Rectal smooth muscle tissue (tissue), 1 donor: ENCODE measurements around the gene COPZ2.
A peak's percentile ranks its signal among the peaks of the same experiment; 100 is the strongest.

Experiments
- H3K27ac ChIP-seq: one replicate; pipeline ENCODE4 v1.7.0; 2013; ENCODE audit warnings: low read depth, low read length, inconsistent platforms
- H3K27me3 ChIP-seq: one replicate; pipeline ENCODE4 v1.7.0; 2013; ENCODE audit warnings: low read length; ENCODE audit not compliant: control insufficient read depth, insufficient read depth
- H3K36me3 ChIP-seq: one replicate; pipeline ENCODE4 v1.7.0; 2013; ENCODE audit warnings: low read length; ENCODE audit not compliant: control insufficient read depth, insufficient read depth
- H3K4me1 ChIP-seq: one replicate; pipeline ENCODE4 v1.7.0; 2013; ENCODE audit warnings: low read length; ENCODE audit not compliant: control insufficient read depth, insufficient read depth
- H3K4me3 ChIP-seq: one replicate; pipeline ENCODE4 v1.7.0; 2013; ENCODE audit warnings: low read length
- H3K9ac ChIP-seq: one replicate; pipeline ENCODE4 v1.7.0; 2013; ENCODE audit warnings: low read length

Gene COPZ2

DNA sequence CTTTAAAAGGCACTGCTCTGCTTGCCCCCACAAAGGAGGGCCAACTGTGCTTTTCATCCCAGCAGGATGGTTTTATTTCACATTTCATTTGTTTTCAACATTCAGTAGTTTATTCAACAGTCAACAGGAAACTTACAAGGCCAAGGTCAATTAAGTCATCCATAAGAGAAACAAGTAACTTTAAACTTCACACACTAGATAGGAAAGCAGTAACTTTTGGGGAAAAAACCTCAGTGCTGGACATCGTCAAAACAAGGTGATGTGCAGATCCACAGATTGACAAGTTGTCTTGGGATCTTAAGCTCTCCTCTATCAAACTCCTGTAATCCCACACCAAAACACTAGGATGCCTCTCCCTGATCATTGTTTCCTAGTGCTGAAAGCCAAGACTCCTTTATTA is 29.1 kb upstream of the COPZ2 start:
- Histone ChIP-seq H3K4me3 (no peak overlapping the region), H3K36me3 (peaks cover 22% of the 10 kb centered on the region), H3K27me3 (no peaks in the 10 kb centered on the region), H3K4me1 (no peaks in the 10 kb centered on the region), H3K9ac (no peak overlapping the region), H3K27ac (no peak overlapping the region)

DNA sequence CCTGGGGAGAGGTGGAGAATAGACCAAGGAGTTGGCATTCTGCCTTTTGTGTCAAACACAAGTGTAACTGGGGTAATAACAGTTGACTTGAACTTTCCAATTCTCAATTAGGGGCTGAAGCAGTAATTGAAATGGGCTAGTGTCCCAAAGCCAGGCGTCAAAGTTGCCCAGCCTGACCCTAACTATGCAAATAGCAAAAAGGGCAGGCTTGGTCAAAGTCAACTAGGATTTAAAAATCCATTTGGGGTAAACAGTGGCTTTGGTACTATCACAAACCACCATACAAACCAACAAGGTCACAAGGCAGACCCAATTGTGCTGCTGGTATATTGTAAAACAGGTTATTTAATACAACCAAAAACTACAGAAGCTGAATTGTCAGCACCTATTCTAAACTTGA is 28.6 kb upstream of the COPZ2 start:
- H3K9ac ChIP-seq, result no peak overlapping the region
- H3K27me3 ChIP-seq, result no peaks in the 10 kb centered on the region
- H3K36me3 ChIP-seq, result peaks cover 25% of the 10 kb centered on the region
- H3K4me3 ChIP-seq, result no peak overlapping the region
- H3K27ac ChIP-seq, result no peak overlapping the region
- H3K4me1 ChIP-seq, result no peaks in the 10 kb centered on the region

GRCh38 chr17:48064638-48065037 is 27.0 kb upstream of the COPZ2 start:
- Histone ChIP-seq H3K9ac (no peak overlapping the region), H3K4me1 (no peaks in the 10 kb centered on the region), H3K27me3 (no peaks in the 10 kb centered on the region), H3K27ac (no peak overlapping the region), H3K36me3 (peaks cover 35% of the 10 kb centered on the region), H3K4me3 (no peak overlapping the region)

GRCh38 chr17:48062273-48062672 is 24.7 kb upstream of the COPZ2 start:
- no peak overlapping the region for H3K27ac ChIP-seq
- no peaks in the 10 kb centered on the region for H3K27me3 ChIP-seq
- H3K9ac ChIP-seq, result no peak overlapping the region
- H3K4me1 ChIP-seq, result no peaks in the 10 kb centered on the region
- H3K4me3 ChIP-seq, result no peak overlapping the region
- H3K36me3 ChIP-seq, result peaks cover 53% of the 10 kb centered on the region

GRCh38 chr17:48060249-48060648 is 22.7 kb upstream of the COPZ2 start:
- H3K36me3 ChIP-seq, result peaks cover 68% of the 10 kb centered on the region
- H3K27me3 ChIP-seq, result no peaks in the 10 kb centered on the region
- H3K4me1 ChIP-seq, result no peaks in the 10 kb centered on the region
- H3K9ac ChIP-seq, result no peak overlapping the region
- H3K4me3 ChIP-seq, result no peak overlapping the region
- H3K27ac ChIP-seq, result no peak overlapping the region

DNA sequence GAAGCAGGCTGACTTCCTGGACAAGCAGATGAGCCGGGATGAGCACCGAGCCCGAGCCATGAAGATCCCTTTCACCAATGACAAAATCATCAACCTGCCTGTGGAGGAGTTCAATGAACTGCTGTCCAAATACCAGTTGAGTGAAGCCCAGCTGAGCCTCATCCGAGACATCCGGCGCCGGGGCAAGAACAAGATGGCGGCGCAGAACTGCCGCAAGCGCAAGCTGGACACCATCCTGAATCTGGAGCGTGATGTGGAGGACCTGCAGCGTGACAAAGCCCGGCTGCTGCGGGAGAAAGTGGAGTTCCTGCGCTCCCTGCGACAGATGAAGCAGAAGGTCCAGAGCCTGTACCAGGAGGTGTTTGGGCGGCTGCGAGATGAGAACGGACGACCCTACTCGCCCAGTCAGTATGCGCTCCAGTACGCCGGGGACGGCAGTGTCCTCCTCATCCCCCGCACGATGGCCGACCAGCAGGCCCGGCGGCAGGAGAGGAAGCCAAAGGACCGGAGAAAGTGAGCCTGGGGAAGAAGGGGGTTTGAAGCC is 21.6 kb upstream of the COPZ2 start:
- Histone ChIP-seq H3K27ac (no peak overlapping the region), H3K27me3 (no peaks in the 10 kb centered on the region), H3K36me3 (peaks cover 62% of the 10 kb centered on the region), H3K4me1 (no peaks in the 10 kb centered on the region), H3K9ac (no peak overlapping the region), H3K4me3 (no peak overlapping the region)

DNA sequence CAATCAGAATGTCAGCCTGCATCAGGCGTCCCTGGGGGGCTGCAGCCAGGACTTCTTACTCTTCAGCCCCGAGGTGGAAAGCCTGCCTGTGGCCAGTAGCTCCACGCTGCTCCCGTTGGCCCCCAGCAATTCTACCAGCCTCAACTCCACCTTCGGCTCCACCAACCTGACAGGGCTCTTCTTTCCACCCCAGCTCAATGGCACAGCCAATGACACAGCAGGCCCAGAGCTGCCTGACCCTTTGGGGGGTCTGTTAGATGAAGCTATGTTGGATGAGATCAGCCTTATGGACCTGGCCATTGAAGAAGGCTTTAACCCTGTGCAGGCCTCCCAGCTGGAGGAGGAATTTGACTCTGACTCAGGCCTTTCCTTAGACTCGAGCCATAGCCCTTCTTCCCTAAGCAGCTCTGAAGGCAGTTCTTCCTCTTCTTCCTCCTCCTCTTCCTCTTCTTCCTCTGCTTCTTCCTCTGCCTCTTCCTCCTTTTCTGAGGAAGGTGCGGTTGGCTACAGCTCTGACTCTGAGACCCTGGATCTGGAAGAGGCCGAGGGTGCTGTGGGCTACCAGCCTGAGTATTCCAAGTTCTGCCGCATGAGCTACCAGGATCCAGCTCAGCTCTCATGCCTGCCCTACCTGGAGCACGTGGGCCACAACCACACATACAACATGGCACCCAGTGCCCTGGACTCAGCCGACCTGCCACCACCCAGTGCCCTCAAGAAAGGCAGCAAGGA is 21.0 kb upstream of the COPZ2 start:
- Histone ChIP-seq H3K9ac (no peak overlapping the region), H3K4me1 (peaks cover 6% of the 10 kb centered on the region), H3K4me3 (no peak overlapping the region), H3K36me3 (peaks cover 62% of the 10 kb centered on the region), H3K27ac (no peak overlapping the region), H3K27me3 (no peaks in the 10 kb centered on the region)

- peaks cover 15% of the 10 kb centered on the region for H3K4me1 ChIP-seq
- H3K4me3 ChIP-seq, result no peak overlapping the region
- H3K36me3 ChIP-seq, result peaks cover 60% of the 10 kb centered on the region
- no peak overlapping the region for H3K9ac ChIP-seq
- H3K27me3 ChIP-seq, result no peaks in the 10 kb centered on the region
- H3K27ac ChIP-seq, result no peak overlapping the region
Observed at GRCh38 chr17:48057626-48058025, 20.0 kb upstream of the COPZ2 start.

DNA sequence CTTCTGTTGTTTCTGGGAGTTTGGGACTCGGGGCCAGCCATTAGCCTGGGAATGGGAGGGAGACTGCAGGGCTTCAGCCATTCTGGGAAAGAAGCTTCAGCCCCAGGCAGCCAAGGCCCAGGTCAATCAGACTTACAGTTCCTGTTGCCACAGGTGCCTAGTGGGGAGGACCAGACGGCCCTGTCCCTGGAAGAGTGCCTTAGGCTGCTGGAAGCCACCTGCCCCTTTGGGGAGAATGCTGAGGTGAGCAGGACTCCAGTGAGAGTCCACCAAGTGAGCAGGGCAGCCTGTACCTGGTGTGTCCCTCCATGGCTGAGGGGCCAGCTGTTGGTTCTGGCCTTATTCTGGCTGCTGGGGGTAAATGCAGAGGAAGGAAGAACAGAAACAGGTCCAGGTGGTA is 19.3 kb upstream of the COPZ2 start:
- Histone ChIP-seq H3K9ac (no peak overlapping the region), H3K4me3 (no peak overlapping the region), H3K4me1 (peaks cover 23% of the 10 kb centered on the region), H3K36me3 (peaks cover 60% of the 10 kb centered on the region), H3K27me3 (no peaks in the 10 kb centered on the region), H3K27ac (no peak overlapping the region)

- Histone ChIP-seq H3K4me1 (peaks cover 24% of the 10 kb centered on the region), H3K27me3 (no peaks in the 10 kb centered on the region), H3K36me3 (peaks cover 56% of the 10 kb centered on the region), H3K4me3 (no peak overlapping the region), H3K27ac (no peak overlapping the region), H3K9ac (no peak overlapping the region)
Observed at GRCh38 chr17:48056246-48056745, 18.7 kb upstream of the COPZ2 start.

GRCh38 chr17:48055531-48056245 is 18.1 kb upstream of the COPZ2 start:
- Histone ChIP-seq H3K9ac (no peak overlapping the region), H3K4me1 (peaks cover 29% of the 10 kb centered on the region), H3K36me3 (peaks cover 55% of the 10 kb centered on the region), H3K27me3 (no peaks in the 10 kb centered on the region), H3K27ac (no peak overlapping the region), H3K4me3 (no peak overlapping the region)

DNA sequence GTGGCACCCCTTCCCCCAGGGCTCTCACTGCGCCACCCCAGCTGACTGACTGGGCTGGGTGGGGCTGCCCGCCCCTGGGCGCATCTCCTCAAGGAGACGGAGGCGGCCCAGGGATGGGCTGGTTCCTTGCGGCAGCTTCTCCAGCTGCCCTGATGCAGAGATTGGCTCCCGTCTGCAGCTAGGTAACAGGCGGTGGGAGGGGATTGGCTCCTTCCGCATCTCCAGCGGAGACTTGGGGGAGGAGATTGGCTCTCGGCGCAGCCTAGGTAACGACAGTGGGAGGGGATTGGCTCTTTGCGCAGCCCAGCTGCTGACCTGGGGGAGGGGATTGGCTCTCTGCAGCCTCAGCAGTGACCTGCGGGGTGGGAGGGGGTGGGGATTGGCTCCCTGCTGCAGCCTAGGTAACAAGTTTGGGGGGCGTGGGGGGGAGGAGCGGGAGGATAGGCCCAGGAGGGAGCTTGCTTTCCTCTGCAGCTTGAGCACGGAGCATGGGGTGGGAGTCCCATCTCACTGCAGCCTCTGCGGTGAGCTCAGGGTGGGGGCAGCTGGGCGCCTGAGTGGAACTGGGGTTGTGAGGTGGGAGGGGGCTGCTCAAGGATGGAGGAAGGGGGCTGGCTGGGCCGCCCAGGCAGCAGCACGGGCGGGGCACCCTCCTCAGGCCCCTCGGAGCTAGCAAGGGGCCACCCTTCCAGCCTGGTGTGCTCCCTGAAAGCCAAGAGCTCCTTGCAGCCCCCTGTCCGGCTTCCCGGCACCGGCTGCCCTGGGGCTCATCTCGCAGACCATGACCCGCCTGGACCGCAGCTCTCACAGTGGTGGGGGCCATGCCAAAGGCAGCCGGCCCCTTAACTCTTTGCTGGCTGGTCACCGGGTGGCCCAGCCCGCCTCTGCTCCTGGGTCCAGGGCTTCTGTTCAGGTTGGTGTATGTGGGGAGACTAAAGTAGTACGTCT is 16.9 kb upstream of the COPZ2 start:
- peaks cover 46% of the 10 kb centered on the region for H3K36me3 ChIP-seq
- H3K27me3 ChIP-seq, result no peaks in the 10 kb centered on the region
- H3K4me1 ChIP-seq, result peaks cover 37% of the 10 kb centered on the region
- peak overlapping the region; percentile 42 for H3K4me3 ChIP-seq
- H3K27ac ChIP-seq, result peak overlapping the region; percentile 82
- no peak overlapping the region for H3K9ac ChIP-seq
